ENCODE results near the gene EPS8L1.

- TF ChIP-seq EZH2 (IDR thresholded peaks at IDR 0.05; ENCODE audit: borderline replicate concordance, low read length): no peak
- no peak for TF ChIP-seq CTCF (conservative IDR thresholded peaks at IDR 0.05 in 1 of 2, IDR thresholded peaks at IDR 0.05 in 1 of 2; ENCODE audit: extremely low read depth in 1 of 2, insufficient read depth in 1 of 2, low read depth in 1 of 2, low read length in 2 of 2)
Observed at GRCh38 chr19:55081770-55082019, 6.0 kb downstream of the EPS8L1 start.

All from mammary epithelial cell (primary cell).